Urothelium cell line (cell line): ENCODE results near the gene NCR3LG1.
"Not testable (repeated sequence)": the region's sequence is repeated elsewhere in the genome, so short reads cannot be mapped to it uniquely, and the experiment has no call there.

ENCODE experiments used
- DNase-seq: peaks from one replicate; pipeline ENCODE4 v3.0.0; 2011; ENCODE audit warnings: low spot score, mixed read lengths
- FAIRE-seq: peaks from 2 replicates; lab custom pipeline; 2011; peaks lifted over from hg19 to GRCh38; lab: Jason Lieb, UNC

NCR3LG1 gene

GRCh38 chr11:17408641-17409040 lies 57.0 kb downstream of the NCR3LG1 start:
- FAIRE-seq (no peak), DNase-seq (no peak)

- FAIRE-seq (no peak), DNase-seq (no peak)
Measured at GRCh38 chr11:17410606-17411379, 59.2 kb downstream of the NCR3LG1 start.

- FAIRE-seq (no peak), DNase-seq (no peak)
Measured at GRCh38 chr11:17411418-17411817, 59.8 kb downstream of the NCR3LG1 start.

- FAIRE-seq (no peak), DNase-seq (no peak)
Measured at GRCh38 chr11:17412488-17413180, 61.0 kb downstream of the NCR3LG1 start.

- no peak for DNase-seq
- FAIRE-seq: no peak
Measured at GRCh38 chr11:17413414-17414316, 62.1 kb downstream of the NCR3LG1 start.

GRCh38 chr11:17414317-17414737 lies 62.7 kb downstream of the NCR3LG1 start:
- no peak for FAIRE-seq
- DNase-seq: no peak

- FAIRE-seq (no peak), DNase-seq (no peak)
Measured at GRCh38 chr11:17414992-17415391, 63.4 kb downstream of the NCR3LG1 start.

GRCh38 chr11:17415523-17416104 lies 64.0 kb downstream of the NCR3LG1 start:
- FAIRE-seq (no peak), DNase-seq (no peak)

GRCh38 chr11:17416492-17416891 lies 64.9 kb downstream of the NCR3LG1 start:
- DNase-seq (no peak), FAIRE-seq (no peak)

- no peak for DNase-seq
- no peak for FAIRE-seq
Measured at GRCh38 chr11:17418444-17419081, 67.0 kb downstream of the NCR3LG1 start.

GRCh38 chr11:17421781-17422180 lies 70.2 kb downstream of the NCR3LG1 start:
- FAIRE-seq (no peak), DNase-seq (no peak)

GRCh38 chr11:17423533-17424310 lies 72.1 kb downstream of the NCR3LG1 start:
- DNase-seq (no peak), FAIRE-seq (peak; percentile 46)

GRCh38 chr11:17426233-17426632 lies 74.6 kb downstream of the NCR3LG1 start:
- not testable (repeated sequence) for DNase-seq, FAIRE-seq
